Endodermal cell (in vitro differentiated cells): ENCODE results near the gene CSNK1E. TPM values are rescaled to one million over a fixed set of nuclear protein-coding genes. Genes with fewer than 3 reads are reported as not detected.

Experiments used
- DNase-seq: peaks from one replicate; pipeline ENCODE4 v3.0.0-alpha.2; 2017
- H3K27ac ChIP-seq: 2 replicates; pipeline ENCODE4 v1.5.1; 2013; ENCODE audit warnings: mild to moderate bottlenecking, low read depth, low read length, moderate library complexity
- H3K27me3 ChIP-seq: 2 replicates; pipeline ENCODE4 v1.6.1; 2013; ENCODE audit warnings: mild to moderate bottlenecking, low read length, moderate library complexity; ENCODE audit not compliant: insufficient read depth, control insufficient read depth, poor library complexity, severe bottlenecking
- H3K36me3 ChIP-seq: 2 replicates; pipeline ENCODE4 v1.7.0; 2013; ENCODE audit warnings: mild to moderate bottlenecking, low read length, moderate library complexity; ENCODE audit not compliant: control insufficient read depth, insufficient read depth
- H3K4me1 ChIP-seq: one replicate; pipeline ENCODE4 v1.7.0; 2013; ENCODE audit warnings: low read length; ENCODE audit not compliant: control insufficient read depth, insufficient read depth
- H3K4me3 ChIP-seq: 2 replicates; pipeline ENCODE4 v1.5.1; 2013; ENCODE audit warnings: mild to moderate bottlenecking, low read length, moderate library complexity
- H3K9ac ChIP-seq: 2 replicates; pipeline ENCODE4 v1.6.1; 2013; ENCODE audit warnings: mild to moderate bottlenecking, low read length, moderate library complexity; ENCODE audit not compliant: poor library complexity, severe bottlenecking; ENCODE audit errors: extremely low read depth
- H3K9me3 ChIP-seq: 2 replicates; pipeline ENCODE4 v1.6.1; 2013; ENCODE audit warnings: mild to moderate bottlenecking, low read length, moderate library complexity; ENCODE audit not compliant: control insufficient read depth
- H3K27ac Mint-ChIP-seq: 2 replicates; pipeline ENCODE4 v1.8.0; 2020; ENCODE audit warnings: mixed read lengths
- H3K27me3 Mint-ChIP-seq: 2 replicates; pipeline ENCODE4 v1.8.0; 2021; ENCODE audit warnings: mild to moderate bottlenecking, mixed read lengths; ENCODE audit not compliant: insufficient read depth
- H3K36me3 Mint-ChIP-seq: 2 replicates; pipeline ENCODE4 v1.8.0; 2020; ENCODE audit warnings: low read depth, mixed read lengths
- H3K4me1 Mint-ChIP-seq: 2 replicates; pipeline ENCODE4 v1.8.0; 2020; ENCODE audit warnings: mixed read lengths
- H3K4me3 Mint-ChIP-seq: 2 replicates; pipeline ENCODE4 v1.8.0; 2020; ENCODE audit warnings: mild to moderate bottlenecking, moderate library complexity, mixed read lengths
- H3K9me3 Mint-ChIP-seq: 2 replicates; pipeline ENCODE4 v1.8.0; 2020; ENCODE audit warnings: mild to moderate bottlenecking, mixed read lengths
- CTCF ChIP-seq: fragments of 200-600 bp; sonication (generic); conservative IDR thresholded peaks from 2 replicates; pipeline ENCODE4 v1.5.0; 2021; ENCODE audit warnings: antibody characterized with exemption, mild to moderate bottlenecking
- WGBS, 2 experiments: methylation state at CpG; one replicate each; pipeline versions ENCODE4 v1.1.5 to v1.1.7; 2013; ENCODE audit warnings: missing lambda C conversion rate in 2 of 2, mixed read lengths in 1 of 2; ENCODE audit not compliant: insufficient coverage in 1 of 2, insufficient read length in 1 of 2; 5-methylcytosine and 5-hydroxymethylcytosine counted together
- total RNA-seq, 2 donors: library from RNA; stranded (reverse); fragmentation: NEBNext Ultra II Directional in 1 of 2; extraction: Animal tissue kit (Norgen Biotek cat#: 25700) in 1 of 2; gene quantifications; 2 replicates in 1 of 2; 3 replicates in 1 of 2; pipeline ENCODE4 v1.2.1, GENCODE V29; 2021

Gene CSNK1E
- total RNA-seq, 2 donors from 2014 or later, result 224 to 229 TPM

GRCh38 chr22:38317995-38318715 lies 922 bp upstream of the CSNK1E start:
- H3K36me3 Mint-ChIP-seq, result peaks cover 8% of the 10 kb centered on the region
- H3K9ac ChIP-seq, result peak overlapping the region; percentile 65

GRCh38 chr22:38316364-38317121 lies 690 bp downstream of the CSNK1E start:
- H3K36me3 Mint-ChIP-seq, result peaks cover 24% of the 10 kb centered on the region
- Histone ChIP-seq H3K36me3 (peaks cover 27% of the 10 kb centered on the region), H3K4me3 (peak overlapping the region; percentile 100), H3K27ac (peak overlapping the region; percentile 98), H3K9ac (peak overlapping the region; percentile 96), H3K27me3 (no peaks in the 10 kb centered on the region), H3K4me1 (peaks cover 22% of the 10 kb centered on the region), H3K9me3 (no peaks in the 10 kb centered on the region)
- DNase-seq, result peak; percentile 74
- WGBS, 2 experiments, result 0% methylated on average over 14 to 52 of the region's 52 CpGs
- H3K27ac Mint-ChIP-seq, result peak overlapping the region; percentile 98
- H3K4me3 Mint-ChIP-seq, result peak overlapping the region; percentile 96
- peaks cover 48% of the 10 kb centered on the region for H3K4me1 Mint-ChIP-seq
- H3K9me3 Mint-ChIP-seq, result no peaks in the 10 kb centered on the region
- H3K27me3 Mint-ChIP-seq, result no peaks in the 10 kb centered on the region
- TF ChIP-seq CTCF, result no peak

More at GRCh38 chr22:38317995-38318715, 922 bp upstream of the CSNK1E start:
- H3K27ac ChIP-seq, result peak overlapping the region; percentile 67
- peaks cover 22% of the 10 kb centered on the region for H3K4me1 ChIP-seq
- 56 to 57% methylated on average over 16 to 18 of the region's 18 CpGs for WGBS, 2 experiments
- peak overlapping the region; percentile 74 for H3K4me3 ChIP-seq
- H3K9me3 Mint-ChIP-seq, result no peaks in the 10 kb centered on the region
- H3K4me3 Mint-ChIP-seq, result peak overlapping the region; percentile 96
- TF ChIP-seq CTCF, result no peak
- H3K9me3 ChIP-seq, result no peaks in the 10 kb centered on the region
- H3K27me3 Mint-ChIP-seq, result no peaks in the 10 kb centered on the region
- peak overlapping the region; percentile 98 for H3K27ac Mint-ChIP-seq
- peaks cover 12% of the 10 kb centered on the region for H3K36me3 ChIP-seq
- DNase-seq, result peak; percentile 67
- H3K27me3 ChIP-seq, result no peaks in the 10 kb centered on the region
- peaks cover 48% of the 10 kb centered on the region for H3K4me1 Mint-ChIP-seq

- Histone ChIP-seq H3K4me1 (peaks cover 22% of the 10 kb centered on the region), H3K4me3 (peak overlapping the region; percentile 100), H3K27me3 (no peaks in the 10 kb centered on the region), H3K9ac (peak overlapping the region; percentile 96), H3K36me3 (peaks cover 33% of the 10 kb centered on the region), H3K9me3 (no peaks in the 10 kb centered on the region), H3K27ac (peak overlapping the region; percentile 98)
- peak overlapping the region; percentile 96 for H3K4me3 Mint-ChIP-seq
- WGBS, 2 experiments, result 9 to 13% methylated on average over 3 to 12 of the region's 12 CpGs
- peaks cover 30% of the 10 kb centered on the region for H3K36me3 Mint-ChIP-seq
- peak overlapping the region; percentile 98 for H3K27ac Mint-ChIP-seq
- no peak for TF ChIP-seq CTCF
- H3K27me3 Mint-ChIP-seq, result no peaks in the 10 kb centered on the region
- H3K4me1 Mint-ChIP-seq, result peaks cover 50% of the 10 kb centered on the region
- no peak for DNase-seq
- no peaks in the 10 kb centered on the region for H3K9me3 Mint-ChIP-seq
Measured at GRCh38 chr22:38315823-38316363, 1.3 kb downstream of the CSNK1E start.
